ENCODE measurements around the gene GHRH.

The GHRH gene

DNA sequence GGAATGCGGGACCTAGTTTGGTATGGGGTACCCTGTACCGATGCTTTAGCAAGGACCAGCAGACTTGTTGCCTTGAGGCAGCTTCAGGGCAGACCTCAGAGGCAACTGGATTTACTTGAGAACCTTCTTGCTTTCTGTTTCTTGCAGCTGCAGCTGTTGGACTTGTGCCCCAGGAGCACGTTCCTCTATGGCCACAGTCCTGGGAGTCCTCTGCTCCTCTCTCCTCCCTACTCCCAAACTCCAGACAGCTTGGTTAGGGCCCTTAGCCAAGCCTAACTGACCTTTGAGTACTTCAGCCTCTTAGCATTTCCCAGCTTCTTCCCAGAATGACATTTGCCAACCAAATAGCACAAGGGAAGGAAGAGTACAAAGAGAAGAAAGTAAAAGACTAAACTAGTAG is 34.7 kb downstream of the GHRH start:
- ChIA-PET CTCF (no interaction called here), POLR2A (no interaction called here)
- TF ChIP-seq FOXK2 (IDR thresholded peaks at IDR 0.05) (no peak), BHLHE40 (IDR thresholded peaks at IDR 0.05; ENCODE audit: borderline replicate concordance) (no peak), L3MBTL2 (conservative IDR thresholded peaks at IDR 0.05) (no peak), FOXA1 (IDR thresholded peaks at IDR 0.05) (no peak), ZNF384 (IDR thresholded peaks at IDR 0.05) (no peak), LEF1 (IDR thresholded peaks at IDR 0.05; ENCODE audit: borderline replicate concordance) (no peak), SUZ12 (IDR thresholded peaks at IDR 0.05) (no peak), HDGF (IDR thresholded peaks at IDR 0.05; ENCODE audit: borderline replicate concordance) (no peak), PKNOX1 (IDR thresholded peaks at IDR 0.05) (no peak), ELF4 (IDR thresholded peaks at IDR 0.05) (no peak), CTBP1 (IDR thresholded peaks at IDR 0.05; ENCODE audit: borderline replicate concordance) (no peak), ARNT (IDR thresholded peaks at IDR 0.05) (no peak), SP1 (IDR thresholded peaks at IDR 0.05) (no peak), FOXM1 (IDR thresholded peaks at IDR 0.05; ENCODE audit: borderline replicate concordance) (no peak), TARDBP (IDR thresholded peaks at IDR 0.05) (no peak)
- no peak for DNase-seq (ENCODE audit: extremely low spot score)

DNA sequence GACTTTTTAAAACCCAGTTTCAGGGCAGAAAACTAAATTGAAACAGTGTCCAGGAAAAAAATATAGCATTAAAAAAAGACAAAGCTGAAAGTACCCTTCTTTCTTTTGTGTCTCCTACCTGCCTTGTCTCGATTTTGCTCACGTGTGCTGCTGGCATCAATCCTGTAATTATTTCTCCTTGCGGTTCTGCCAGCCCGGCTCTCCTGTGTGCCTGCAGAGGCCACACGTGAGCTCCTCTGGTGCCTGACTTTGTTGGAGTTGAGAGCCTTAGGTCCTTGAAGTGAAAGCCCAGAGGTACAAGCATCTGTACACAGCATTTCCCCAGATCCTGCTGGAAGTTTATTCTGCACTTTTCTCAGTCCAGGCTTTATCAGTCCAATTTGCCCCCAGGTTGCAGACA is 36.5 kb downstream of the GHRH start:
- POLR2A ChIA-PET = no interaction called here
- CTCF ChIA-PET = no interaction called here

DNA sequence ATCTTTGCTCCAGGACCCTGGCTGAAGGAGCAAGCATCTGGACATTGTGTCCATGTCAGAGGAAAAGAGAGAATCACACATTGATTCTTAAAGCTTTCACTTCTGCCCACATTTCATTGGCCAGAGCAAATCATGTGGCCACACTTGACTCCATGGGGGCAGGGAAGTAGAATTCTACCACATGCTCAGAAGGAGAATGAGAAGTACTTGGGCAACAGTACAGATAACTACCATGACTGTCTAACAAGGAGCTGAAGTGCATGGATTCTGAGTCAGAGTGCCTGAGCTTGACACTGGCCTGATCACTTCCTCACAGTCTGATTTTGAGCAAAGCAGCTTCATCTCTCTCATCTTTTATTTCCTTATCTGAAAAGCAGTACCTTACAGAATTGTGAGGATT is 38.6 kb downstream of the GHRH start:
- POLR2A ChIA-PET = no interaction called here
- CTCF ChIA-PET = no interaction called here
- TF ChIP-seq HDGF (IDR thresholded peaks at IDR 0.05; ENCODE audit: borderline replicate concordance) (no peak), ARNT (IDR thresholded peaks at IDR 0.05) (no peak), CTBP1 (IDR thresholded peaks at IDR 0.05; ENCODE audit: borderline replicate concordance) (no peak)
- DNase-seq (ENCODE audit: extremely low spot score) = no peak

More for the DNA sequence above, 36.5 kb downstream of the GHRH start:
- DNase-seq (ENCODE audit: extremely low spot score) = no peak
- no peak for TF ChIP-seq PKNOX1 (IDR thresholded peaks at IDR 0.05)

DNA sequence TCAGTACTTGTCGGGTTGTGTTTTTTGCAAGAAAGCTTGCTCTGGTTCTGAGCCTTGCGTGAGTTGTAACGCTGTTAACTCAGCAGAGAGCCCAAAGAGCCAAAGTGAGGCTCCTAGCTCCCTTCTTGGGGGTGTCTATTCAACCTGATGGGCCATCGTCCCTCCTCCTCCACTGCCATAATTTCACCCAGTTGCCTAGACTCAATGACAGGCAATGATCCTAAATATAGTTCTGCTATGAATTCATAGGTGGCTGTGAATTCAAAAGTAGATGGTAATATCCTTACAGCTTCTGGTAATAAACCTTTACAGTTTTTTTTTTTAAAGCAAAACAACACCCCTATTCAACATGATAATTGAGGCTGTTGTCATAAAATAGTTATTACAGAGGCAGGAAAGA is 39.5 kb downstream of the GHRH start:
- DNase-seq (ENCODE audit: extremely low spot score) = no peak
- CTCF ChIA-PET = no interaction called here
- TF ChIP-seq FOXK2 (IDR thresholded peaks at IDR 0.05) = no peak
- no peak for TF ChIP-seq FOXA1 (IDR thresholded peaks at IDR 0.05)
- no peak for TF ChIP-seq LEF1 (IDR thresholded peaks at IDR 0.05; ENCODE audit: borderline replicate concordance)
- no peak for TF ChIP-seq ARNT (IDR thresholded peaks at IDR 0.05)
- no peak for TF ChIP-seq L3MBTL2 (conservative IDR thresholded peaks at IDR 0.05)
- no peak for TF ChIP-seq HDGF (IDR thresholded peaks at IDR 0.05; ENCODE audit: borderline replicate concordance)
- TF ChIP-seq SUZ12 (IDR thresholded peaks at IDR 0.05) = no peak
- no peak for TF ChIP-seq FOXM1 (IDR thresholded peaks at IDR 0.05; ENCODE audit: borderline replicate concordance)
- TF ChIP-seq TARDBP (IDR thresholded peaks at IDR 0.05) = no peak
- POLR2A ChIA-PET = no interaction called here

GRCh38 chr20:37220731-37221130 is 40.9 kb downstream of the GHRH start:
- no peak for DNase-seq (ENCODE audit: extremely low spot score)
- ChIA-PET CTCF (no interaction called here), POLR2A (no interaction called here)
- no peak for TF ChIP-seq TARDBP (IDR thresholded peaks at IDR 0.05)
- TF ChIP-seq LEF1 (IDR thresholded peaks at IDR 0.05; ENCODE audit: borderline replicate concordance) = no peak

DNA sequence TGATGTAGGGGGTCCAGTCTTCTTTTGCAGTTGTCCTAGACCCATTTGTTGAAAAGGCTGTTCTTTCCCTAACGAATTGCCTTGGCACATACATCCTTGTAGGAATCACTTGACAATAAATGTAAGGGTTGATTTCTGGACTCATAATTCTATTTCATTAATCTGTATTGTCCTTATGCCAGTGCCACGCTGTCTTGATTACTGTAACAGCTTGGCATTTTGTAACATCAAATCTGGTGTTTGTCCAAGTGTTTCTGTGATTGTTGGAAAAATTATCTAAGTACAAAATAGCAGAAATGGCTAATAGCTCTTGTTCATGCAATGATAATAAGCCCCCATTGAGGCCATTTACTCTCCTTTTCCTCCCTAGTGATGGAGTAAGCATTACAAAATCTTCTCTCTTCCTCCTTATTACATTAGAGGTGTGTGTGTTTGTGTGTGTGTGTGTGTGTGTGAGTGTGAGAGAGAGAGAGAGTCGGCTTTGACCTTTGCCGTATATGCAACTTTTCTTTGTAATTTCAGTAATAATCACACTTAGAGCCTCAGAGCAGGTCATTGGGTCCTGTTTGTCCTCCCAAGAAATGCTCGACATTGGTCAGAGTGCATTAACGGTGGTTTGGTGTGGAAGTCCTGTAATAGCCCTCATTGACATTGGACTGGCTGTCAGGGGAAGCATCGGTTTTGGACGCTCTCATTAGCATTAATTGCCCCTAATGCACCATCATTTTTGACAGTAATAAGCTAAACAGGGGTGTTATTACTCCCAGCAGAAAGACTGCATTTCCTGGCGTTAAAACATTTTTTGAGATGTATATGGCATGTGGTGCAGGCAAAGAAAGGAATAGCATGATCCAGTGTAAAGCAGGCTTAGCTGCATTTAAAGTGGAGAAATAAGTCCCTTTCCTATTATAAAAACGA is 41.6 kb downstream of the GHRH start:
- TF ChIP-seq L3MBTL2 (conservative IDR thresholded peaks at IDR 0.05) (no peak), ELF4 (IDR thresholded peaks at IDR 0.05) (no peak), SUZ12 (IDR thresholded peaks at IDR 0.05) (no peak), NFRKB (IDR thresholded peaks at IDR 0.05) (no peak), SP1 (IDR thresholded peaks at IDR 0.05) (no peak), ARNT (IDR thresholded peaks at IDR 0.05) (no peak), FOXK2 (IDR thresholded peaks at IDR 0.05) (no peak), FOXA1 (IDR thresholded peaks at IDR 0.05) (no peak), CTBP1 (IDR thresholded peaks at IDR 0.05; ENCODE audit: borderline replicate concordance) (no peak), PKNOX1 (IDR thresholded peaks at IDR 0.05) (no peak), TARDBP (IDR thresholded peaks at IDR 0.05) (no peak), ZNF384 (IDR thresholded peaks at IDR 0.05) (no peak), LEF1 (IDR thresholded peaks at IDR 0.05; ENCODE audit: borderline replicate concordance) (no peak), FOXM1 (IDR thresholded peaks at IDR 0.05; ENCODE audit: borderline replicate concordance) (no peak), BHLHE40 (IDR thresholded peaks at IDR 0.05; ENCODE audit: borderline replicate concordance) (no peak)
- CTCF ChIA-PET = no interaction called here
- no peak for DNase-seq (ENCODE audit: extremely low spot score)
- POLR2A ChIA-PET = no interaction called here

GRCh38 chr20:37218976-37219375 is 42.6 kb downstream of the GHRH start:
- ChIA-PET CTCF (no interaction called here), POLR2A (no interaction called here)
- TF ChIP-seq FOXK2 (IDR thresholded peaks at IDR 0.05) (no peak), HDGF (IDR thresholded peaks at IDR 0.05; ENCODE audit: borderline replicate concordance) (no peak), L3MBTL2 (conservative IDR thresholded peaks at IDR 0.05) (no peak), BHLHE40 (IDR thresholded peaks at IDR 0.05; ENCODE audit: borderline replicate concordance) (no peak), ZNF384 (IDR thresholded peaks at IDR 0.05) (no peak), ARNT (IDR thresholded peaks at IDR 0.05) (no peak)
- no peak for DNase-seq (ENCODE audit: extremely low spot score)

All from HEK293T (cell line).